Measurements from ENCODE around the gene EZH2.

Gene EZH2

DNA sequence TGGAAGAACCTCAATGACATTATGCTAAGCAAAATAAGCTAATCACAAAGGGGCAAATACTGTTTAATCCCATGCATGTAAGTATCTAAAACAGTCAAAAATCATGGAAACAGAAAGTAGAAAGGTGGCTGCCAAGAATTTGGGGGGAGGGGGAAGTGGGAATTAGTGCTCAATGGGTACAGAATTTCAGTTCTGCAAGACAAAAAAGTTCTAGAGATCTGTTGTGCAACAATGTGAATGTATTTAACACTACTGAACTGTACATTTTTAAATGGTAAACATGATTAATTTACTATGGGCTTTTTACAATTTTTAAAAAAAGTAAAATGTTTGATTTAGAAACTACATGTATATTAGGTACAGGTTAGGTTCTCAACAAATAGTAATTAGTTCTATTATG, 11.9 kb downstream of the EZH2 start:
- TF ChIP-seq ZNF70 (CRISPR knock-in tag; IDR thresholded peaks at IDR 0.05) (no peak), TCF4 (CRISPR knock-in tag; IDR thresholded peaks at IDR 0.05; ENCODE audit: borderline replicate concordance) (no peak), ARNTL (CRISPR knock-in tag; IDR thresholded peaks at IDR 0.05; ENCODE audit: borderline replicate concordance, low read depth) (no peak), SNAI2 (CRISPR knock-in tag; IDR thresholded peaks at IDR 0.05) (no peak), PPARA (CRISPR knock-in tag; IDR thresholded peaks at IDR 0.05; ENCODE audit: borderline replicate concordance) (no peak), BACH2 (CRISPR knock-in tag; IDR thresholded peaks at IDR 0.05; ENCODE audit: borderline replicate concordance) (no peak), ZFP30 (CRISPR knock-in tag; IDR thresholded peaks at IDR 0.05) (no peak), ISL1 (CRISPR knock-in tag; IDR thresholded peaks at IDR 0.05) (no peak)
- TF ChIP-seq, protein P1, sequence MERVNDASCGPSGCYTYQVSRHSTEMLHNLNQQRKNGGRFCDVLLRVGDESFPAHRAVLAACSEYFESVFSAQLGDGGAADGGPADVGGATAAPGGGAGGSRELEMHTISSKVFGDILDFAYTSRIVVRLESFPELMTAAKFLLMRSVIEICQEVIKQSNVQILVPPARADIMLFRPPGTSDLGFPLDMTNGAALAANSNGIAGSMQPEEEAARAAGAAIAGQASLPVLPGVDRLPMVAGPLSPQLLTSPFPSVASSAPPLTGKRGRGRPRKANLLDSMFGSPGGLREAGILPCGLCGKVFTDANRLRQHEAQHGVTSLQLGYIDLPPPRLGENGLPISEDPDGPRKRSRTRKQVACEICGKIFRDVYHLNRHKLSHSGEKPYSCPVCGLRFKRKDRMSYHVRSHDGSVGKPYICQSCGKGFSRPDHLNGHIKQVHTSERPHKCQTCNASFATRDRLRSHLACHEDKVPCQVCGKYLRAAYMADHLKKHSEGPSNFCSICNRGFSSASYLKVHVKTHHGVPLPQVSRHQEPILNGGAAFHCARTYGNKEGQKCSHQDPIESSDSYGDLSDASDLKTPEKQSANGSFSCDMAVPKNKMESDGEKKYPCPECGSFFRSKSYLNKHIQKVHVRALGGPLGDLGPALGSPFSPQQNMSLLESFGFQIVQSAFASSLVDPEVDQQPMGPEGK (CRISPR knock-in tag; IDR thresholded peaks at IDR 0.05; ENCODE audit: borderline replicate concordance): no peak
- ATAC-seq: no peak

DNA sequence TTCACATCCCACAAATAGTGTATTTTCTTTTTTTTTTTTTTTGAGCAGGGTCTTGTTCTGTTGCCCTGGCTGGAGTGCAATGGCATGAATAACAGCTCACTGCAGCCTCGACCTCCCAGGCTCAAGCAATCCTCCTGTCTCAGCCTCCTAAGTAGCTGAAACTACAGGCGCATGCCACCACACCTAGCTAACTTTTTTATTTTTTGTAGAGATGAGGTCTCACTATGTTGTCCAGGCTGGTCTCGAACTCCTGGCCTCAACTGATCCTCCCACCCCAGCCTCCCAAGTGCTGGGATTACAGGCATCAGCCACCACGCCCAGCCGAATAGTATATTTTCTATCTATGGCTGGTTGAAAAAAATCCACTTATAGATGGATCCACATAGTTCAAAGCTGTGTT, 12.5 kb downstream of the EZH2 start:
- no peak for ATAC-seq

DNA sequence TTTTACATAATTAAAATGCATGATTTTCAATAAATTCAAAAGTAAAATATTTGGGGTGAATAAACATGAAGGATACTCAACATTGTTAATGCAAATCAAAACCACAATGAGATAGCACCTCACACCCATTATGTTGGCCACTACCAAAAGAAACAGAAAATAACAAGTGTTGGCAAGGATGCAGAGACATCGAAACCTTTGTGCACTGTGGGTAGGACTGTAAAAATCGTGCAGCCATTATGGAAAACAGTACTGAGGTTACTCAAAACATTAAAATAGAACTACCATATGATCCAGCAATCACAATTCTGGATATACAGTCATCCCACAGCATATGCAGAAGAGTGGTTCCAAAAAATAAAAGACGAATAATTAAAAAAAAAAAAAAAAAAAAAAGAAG, 13.1 kb downstream of the EZH2 start:
- no peak for TF ChIP-seq ZFP30 (CRISPR knock-in tag; IDR thresholded peaks at IDR 0.05)
- ATAC-seq: no peak

More for the DNA sequence above, 12.5 kb downstream of the EZH2 start:
- TF ChIP-seq TOX (CRISPR knock-in tag; IDR thresholded peaks at IDR 0.05; ENCODE audit: borderline replicate concordance) (no peak), ZNF8 (CRISPR knock-in tag; IDR thresholded peaks at IDR 0.05) (no peak), ZC3H10 (CRISPR knock-in tag; IDR thresholded peaks at IDR 0.05) (no peak), ZNF70 (CRISPR knock-in tag; IDR thresholded peaks at IDR 0.05) (no peak), TCF4 (CRISPR knock-in tag; IDR thresholded peaks at IDR 0.05; ENCODE audit: borderline replicate concordance) (no peak), ARNTL (CRISPR knock-in tag; IDR thresholded peaks at IDR 0.05; ENCODE audit: borderline replicate concordance, low read depth) (no peak), RARB (CRISPR knock-in tag; IDR thresholded peaks at IDR 0.05) (no peak), SNAI2 (CRISPR knock-in tag; IDR thresholded peaks at IDR 0.05) (no peak), ZFP3 (CRISPR knock-in tag; IDR thresholded peaks at IDR 0.05) (no peak), BACH2 (CRISPR knock-in tag; IDR thresholded peaks at IDR 0.05; ENCODE audit: borderline replicate concordance) (no peak)
- TF ChIP-seq, protein P2, sequence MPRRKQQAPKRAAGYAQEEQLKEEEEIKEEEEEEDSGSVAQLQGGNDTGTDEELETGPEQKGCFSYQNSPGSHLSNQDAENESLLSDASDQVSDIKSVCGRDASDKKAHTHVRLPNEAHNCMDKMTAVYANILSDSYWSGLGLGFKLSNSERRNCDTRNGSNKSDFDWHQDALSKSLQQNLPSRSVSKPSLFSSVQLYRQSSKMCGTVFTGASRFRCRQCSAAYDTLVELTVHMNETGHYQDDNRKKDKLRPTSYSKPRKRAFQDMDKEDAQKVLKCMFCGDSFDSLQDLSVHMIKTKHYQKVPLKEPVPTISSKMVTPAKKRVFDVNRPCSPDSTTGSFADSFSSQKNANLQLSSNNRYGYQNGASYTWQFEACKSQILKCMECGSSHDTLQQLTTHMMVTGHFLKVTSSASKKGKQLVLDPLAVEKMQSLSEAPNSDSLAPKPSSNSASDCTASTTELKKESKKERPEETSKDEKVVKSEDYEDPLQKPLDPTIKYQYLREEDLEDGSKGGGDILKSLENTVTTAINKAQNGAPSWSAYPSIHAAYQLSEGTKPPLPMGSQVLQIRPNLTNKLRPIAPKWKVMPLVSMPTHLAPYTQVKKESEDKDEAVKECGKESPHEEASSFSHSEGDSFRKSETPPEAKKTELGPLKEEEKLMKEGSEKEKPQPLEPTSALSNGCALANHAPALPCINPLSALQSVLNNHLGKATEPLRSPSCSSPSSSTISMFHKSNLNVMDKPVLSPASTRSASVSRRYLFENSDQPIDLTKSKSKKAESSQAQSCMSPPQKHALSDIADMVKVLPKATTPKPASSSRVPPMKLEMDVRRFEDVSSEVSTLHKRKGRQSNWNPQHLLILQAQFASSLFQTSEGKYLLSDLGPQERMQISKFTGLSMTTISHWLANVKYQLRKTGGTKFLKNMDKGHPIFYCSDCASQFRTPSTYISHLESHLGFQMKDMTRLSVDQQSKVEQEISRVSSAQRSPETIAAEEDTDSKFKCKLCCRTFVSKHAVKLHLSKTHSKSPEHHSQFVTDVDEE (CRISPR knock-in tag; IDR thresholded peaks at IDR 0.05): no peak
- TF ChIP-seq, protein P3, sequence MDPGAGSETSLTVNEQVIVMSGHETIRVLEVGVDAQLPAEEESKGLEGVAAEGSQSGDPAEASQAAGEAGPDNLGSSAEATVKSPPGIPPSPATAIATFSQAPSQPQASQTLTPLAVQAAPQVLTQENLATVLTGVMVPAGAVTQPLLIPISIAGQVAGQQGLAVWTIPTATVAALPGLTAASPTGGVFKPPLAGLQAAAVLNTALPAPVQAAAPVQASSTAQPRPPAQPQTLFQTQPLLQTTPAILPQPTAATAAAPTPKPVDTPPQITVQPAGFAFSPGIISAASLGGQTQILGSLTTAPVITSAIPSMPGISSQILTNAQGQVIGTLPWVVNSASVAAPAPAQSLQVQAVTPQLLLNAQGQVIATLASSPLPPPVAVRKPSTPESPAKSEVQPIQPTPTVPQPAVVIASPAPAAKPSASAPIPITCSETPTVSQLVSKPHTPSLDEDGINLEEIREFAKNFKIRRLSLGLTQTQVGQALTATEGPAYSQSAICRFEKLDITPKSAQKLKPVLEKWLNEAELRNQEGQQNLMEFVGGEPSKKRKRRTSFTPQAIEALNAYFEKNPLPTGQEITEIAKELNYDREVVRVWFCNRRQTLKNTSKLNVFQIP (CRISPR knock-in tag; IDR thresholded peaks at IDR 0.05; ENCODE audit: borderline replicate concordance, low read depth): no peak

DNA sequence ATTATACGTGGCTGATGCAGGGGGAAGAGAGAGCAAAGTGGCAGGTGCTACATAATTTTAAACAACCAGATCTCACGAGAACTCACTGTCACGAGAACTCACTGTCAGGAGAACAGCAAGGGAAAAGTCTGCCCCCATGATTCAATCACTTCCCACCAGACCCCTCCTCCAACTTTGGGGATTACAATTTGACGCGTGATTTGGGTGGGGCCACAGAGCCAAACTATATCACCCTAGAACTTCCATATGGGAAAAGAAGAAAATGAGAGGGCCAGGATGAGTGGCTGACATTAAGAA, 15.8 kb downstream of the EZH2 start:
- no peak for ATAC-seq
- TF ChIP-seq ZC3H10 (CRISPR knock-in tag; IDR thresholded peaks at IDR 0.05) (no peak), OSR1 (CRISPR knock-in tag; IDR thresholded peaks at IDR 0.05) (no peak), ZNF8 (CRISPR knock-in tag; IDR thresholded peaks at IDR 0.05) (no peak), ZNF70 (CRISPR knock-in tag; IDR thresholded peaks at IDR 0.05) (no peak), BACH2 (CRISPR knock-in tag; IDR thresholded peaks at IDR 0.05; ENCODE audit: borderline replicate concordance) (no peak), ZNF565 (CRISPR knock-in tag; conservative IDR thresholded peaks at IDR 0.05; ENCODE audit: low read depth) (no peak)
- TF ChIP-seq, protein P4, sequence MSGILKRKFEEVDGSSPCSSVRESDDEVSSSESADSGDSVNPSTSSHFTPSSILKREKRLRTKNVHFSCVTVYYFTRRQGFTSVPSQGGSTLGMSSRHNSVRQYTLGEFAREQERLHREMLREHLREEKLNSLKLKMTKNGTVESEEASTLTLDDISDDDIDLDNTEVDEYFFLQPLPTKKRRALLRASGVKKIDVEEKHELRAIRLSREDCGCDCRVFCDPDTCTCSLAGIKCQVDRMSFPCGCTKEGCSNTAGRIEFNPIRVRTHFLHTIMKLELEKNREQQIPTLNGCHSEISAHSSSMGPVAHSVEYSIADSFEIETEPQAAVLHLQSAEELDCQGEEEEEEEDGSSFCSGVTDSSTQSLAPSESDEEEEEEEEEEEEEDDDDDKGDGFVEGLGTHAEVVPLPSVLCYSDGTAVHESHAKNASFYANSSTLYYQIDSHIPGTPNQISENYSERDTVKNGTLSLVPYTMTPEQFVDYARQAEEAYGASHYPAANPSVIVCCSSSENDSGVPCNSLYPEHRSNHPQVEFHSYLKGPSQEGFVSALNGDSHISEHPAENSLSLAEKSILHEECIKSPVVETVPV (CRISPR knock-in tag; IDR thresholded peaks at IDR 0.05): no peak
- TF ChIP-seq, protein P2 (CRISPR knock-in tag; IDR thresholded peaks at IDR 0.05): no peak

All from SK-N-SH treated with all-trans-retinoic acid at 6 μM for 48 hours (cell line).